NT2/D1 (cell line): Measurements from ENCODE around the gene IL4.

Source experiments
- DNase-seq: peaks from one replicate; pipeline ENCODE4 v3.0.0-alpha.2; 2011; ENCODE audit warnings: low read depth, low spot score
- H3K27me3 ChIP-seq: 2 replicates; pipeline ENCODE4 v1.6.0; 2011; ENCODE audit warnings: mild to moderate bottlenecking; ENCODE audit not compliant: insufficient read length, insufficient read depth
- H3K36me3 ChIP-seq: 2 replicates; pipeline ENCODE4 v1.6.1; 2011; ENCODE audit warnings: mild to moderate bottlenecking, low read length, mixed read lengths; ENCODE audit not compliant: insufficient read depth, insufficient read length
- H3K4me1 ChIP-seq: 2 replicates; pipeline ENCODE4 v1.5.1; 2011; ENCODE audit not compliant: insufficient read depth, insufficient read length
- H3K4me3 ChIP-seq: 2 replicates; pipeline ENCODE4 v1.5.1; 2011; ENCODE audit warnings: low read depth; ENCODE audit not compliant: insufficient read length
- H3K9ac ChIP-seq: 2 replicates; pipeline ENCODE4 v1.6.0; 2011; ENCODE audit warnings: low read depth; ENCODE audit not compliant: insufficient read length
- H3K9me3 ChIP-seq: 2 replicates; pipeline ENCODE4 v1.5.1; 2011; ENCODE audit warnings: mild to moderate bottlenecking, low read length; ENCODE audit not compliant: insufficient read depth
- SUZ12 ChIP-seq: IDR thresholded peaks from 2 replicates; pipeline ENCODE4 v1.6.1; 2011; ENCODE audit not compliant: insufficient read length, insufficient read depth; ENCODE audit errors: extremely low read depth
- YY1 ChIP-seq: IDR thresholded peaks from 2 replicates; pipeline ENCODE4 v1.6.1; 2011; ENCODE audit not compliant: insufficient read length, insufficient read depth
- ZNF274 ChIP-seq: IDR thresholded peaks from 2 replicates; pipeline ENCODE4 v1.6.1; 2011; ENCODE audit warnings: mild to moderate bottlenecking, low read depth, low read length

The IL4 gene

DNA sequence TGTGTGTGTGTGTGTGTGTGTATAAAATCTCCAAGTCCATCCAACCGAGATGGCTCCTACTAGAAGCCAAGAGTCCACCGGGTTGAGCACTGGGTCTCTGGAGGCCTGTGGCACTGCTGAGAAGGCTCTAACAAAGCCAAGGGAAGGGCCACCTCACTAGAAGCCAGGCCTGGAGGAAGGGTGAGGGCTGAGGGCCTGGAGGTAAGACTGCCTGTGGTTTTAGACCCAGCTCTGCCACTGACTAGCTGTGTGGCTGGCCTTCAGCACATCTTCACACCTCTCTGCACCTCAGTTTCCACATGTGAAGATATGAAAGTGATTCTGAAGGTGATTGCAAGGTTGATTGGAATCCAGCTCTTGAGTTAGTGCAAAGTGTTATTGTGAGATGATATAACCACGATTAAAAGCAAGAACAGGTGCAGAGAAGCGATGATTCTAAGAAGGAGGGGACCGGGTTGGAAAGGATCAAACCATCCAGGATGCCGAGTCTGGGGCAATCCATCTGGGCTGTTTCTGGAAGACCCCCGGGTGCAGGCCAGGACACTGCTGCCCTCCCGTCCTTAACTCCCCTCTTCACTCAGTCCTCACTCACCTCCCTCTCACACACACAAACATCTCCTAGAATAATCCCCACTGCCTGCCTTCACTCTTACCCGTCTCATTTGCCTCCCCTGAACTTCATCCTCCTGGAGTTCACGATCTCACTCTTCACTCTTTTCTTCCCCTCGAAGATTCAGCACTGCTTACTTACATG lies 2.3 kb downstream of the IL4 start:
- Histone ChIP-seq H3K9me3 (0 out of 2 replicates have a peak, but pooled peaks cover under 1% of the 10 kb centered on the region), H3K36me3 (no peaks in the 10 kb centered on the region), H3K27me3 (no peaks in the 10 kb centered on the region), H3K4me3 (no peak overlapping the region), H3K9ac (no peak overlapping the region), H3K4me1 (no peaks in the 10 kb centered on the region)
- no peak for DNase-seq
- TF ChIP-seq ZNF274 (no peak), SUZ12 (no peak), YY1 (no peak)

DNA sequence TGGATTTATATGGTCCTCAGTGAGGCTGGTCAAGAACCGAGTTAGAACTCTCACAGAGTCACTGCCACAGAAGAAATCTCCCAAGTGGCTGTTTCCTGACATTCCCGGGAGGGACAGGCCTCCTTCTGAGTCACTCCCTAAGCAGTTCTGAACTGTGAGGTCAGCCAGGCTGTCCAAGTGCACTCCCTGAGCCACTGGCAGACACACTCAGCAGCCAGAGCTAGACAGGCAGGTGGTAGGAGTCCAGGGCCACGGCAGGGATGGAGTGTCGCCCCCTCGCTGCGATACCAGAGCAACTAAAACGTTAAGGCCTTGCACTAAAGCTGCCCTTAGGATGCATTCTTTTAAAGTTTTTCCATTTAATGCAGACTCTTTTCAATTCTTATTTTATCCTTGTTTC lies 3.4 kb downstream of the IL4 start:
- Histone ChIP-seq H3K9me3 (no peaks in the 10 kb centered on the region), H3K4me3 (no peak overlapping the region), H3K27me3 (no peaks in the 10 kb centered on the region), H3K9ac (no peak overlapping the region), H3K4me1 (no peaks in the 10 kb centered on the region), H3K36me3 (no peaks in the 10 kb centered on the region)
- TF ChIP-seq YY1, result no peak
- no peak for TF ChIP-seq SUZ12
- TF ChIP-seq ZNF274, result no peak
- DNase-seq, result no peak

DNA sequence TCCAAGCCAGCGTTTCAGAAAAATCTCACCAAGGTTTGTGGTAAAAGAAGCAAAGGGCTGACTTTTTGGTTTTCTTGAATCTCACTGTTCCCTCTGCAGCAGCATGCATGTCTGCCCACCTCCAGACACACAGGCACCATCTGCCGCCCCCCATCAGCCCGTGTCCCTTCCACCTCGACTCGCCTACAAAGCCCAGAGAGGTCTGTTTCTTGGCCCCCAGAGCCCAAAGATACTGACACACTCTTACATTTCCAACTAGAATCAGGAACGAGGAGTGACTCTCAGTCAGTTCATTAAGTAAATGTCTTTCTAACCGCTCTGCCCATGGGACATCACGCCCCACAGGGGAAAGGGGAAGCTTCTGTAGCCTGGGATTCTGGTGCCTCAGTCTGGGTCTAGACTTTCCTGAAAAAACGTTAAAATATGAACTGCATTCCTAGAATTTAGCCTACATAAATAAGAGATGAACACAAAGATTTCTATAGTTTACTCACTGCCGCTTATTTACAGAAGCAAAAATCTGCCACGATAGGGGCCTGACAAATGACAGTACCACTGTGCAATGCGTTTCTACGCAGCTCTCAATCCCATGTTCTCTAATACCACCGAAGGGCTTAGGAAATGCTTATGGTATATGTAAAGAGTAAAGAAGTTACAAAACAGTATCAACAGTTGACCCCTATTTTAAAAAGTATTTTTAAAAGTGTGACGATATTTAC lies 4.1 kb downstream of the IL4 start:
- no peak overlapping the region for H3K4me3 ChIP-seq
- no peak for DNase-seq
- H3K4me1 ChIP-seq, result no peaks in the 10 kb centered on the region
- no peaks in the 10 kb centered on the region for H3K27me3 ChIP-seq
- H3K9me3 ChIP-seq, result no peaks in the 10 kb centered on the region
- no peaks in the 10 kb centered on the region for H3K36me3 ChIP-seq
- H3K9ac ChIP-seq, result no peak overlapping the region
- TF ChIP-seq YY1 (no peak), ZNF274 (no peak)

DNA sequence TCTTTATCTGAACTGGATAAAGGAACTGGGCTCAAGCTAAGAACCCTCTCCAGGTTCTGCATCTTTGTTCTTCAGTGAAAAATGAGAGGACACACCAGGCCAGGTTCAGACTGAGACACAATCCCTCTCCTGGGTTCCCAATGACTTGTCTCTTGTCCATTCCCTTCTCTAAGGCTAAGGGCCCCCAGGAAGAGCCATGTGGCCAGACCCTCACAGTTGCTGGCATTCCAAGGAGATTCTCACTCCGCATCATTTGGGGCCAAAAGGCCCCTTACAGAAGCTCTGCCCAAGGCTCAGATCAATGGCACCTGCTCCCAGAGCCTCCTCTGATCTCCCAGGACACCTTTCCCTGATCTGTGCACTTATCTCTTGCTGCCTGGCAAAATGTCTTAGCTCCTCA lies 4.9 kb downstream of the IL4 start:
- no peaks in the 10 kb centered on the region for H3K27me3 ChIP-seq
- no peak overlapping the region for H3K4me3 ChIP-seq
- no peak overlapping the region for H3K9ac ChIP-seq
- no peaks in the 10 kb centered on the region for H3K4me1 ChIP-seq
- H3K36me3 ChIP-seq, result no peaks in the 10 kb centered on the region
- no peak for DNase-seq
- no peaks in the 10 kb centered on the region for H3K9me3 ChIP-seq
- TF ChIP-seq ZNF274 (no peak), SUZ12 (no peak), YY1 (no peak)

DNA sequence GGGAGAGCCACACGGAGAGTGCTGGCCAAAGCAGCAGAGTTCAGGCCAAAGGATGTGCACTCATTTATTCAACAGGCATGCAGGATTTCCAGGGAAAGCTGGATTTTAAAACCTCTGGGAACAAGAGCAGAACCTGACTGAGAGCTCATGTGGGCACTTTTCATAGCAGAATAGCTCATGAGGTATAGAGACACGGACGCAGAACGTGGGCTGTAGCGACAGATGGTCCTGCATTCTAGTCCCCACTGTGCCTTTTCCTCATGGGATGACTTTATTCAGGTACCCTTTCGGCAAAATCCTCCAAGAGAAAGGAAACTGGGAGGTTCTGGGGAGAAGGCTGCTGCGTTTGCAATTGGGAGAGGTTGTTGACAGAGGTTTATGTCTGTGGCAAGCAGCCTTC lies 5.4 kb downstream of the IL4 start:
- DNase-seq, result no peak
- H3K27me3 ChIP-seq, result no peaks in the 10 kb centered on the region
- TF ChIP-seq YY1 (no peak), ZNF274 (no peak), SUZ12 (no peak)
- H3K36me3 ChIP-seq, result no peaks in the 10 kb centered on the region
- no peaks in the 10 kb centered on the region for H3K9me3 ChIP-seq
- H3K9ac ChIP-seq, result no peak overlapping the region
- H3K4me3 ChIP-seq, result no peak overlapping the region
- H3K4me1 ChIP-seq, result no peaks in the 10 kb centered on the region

DNA sequence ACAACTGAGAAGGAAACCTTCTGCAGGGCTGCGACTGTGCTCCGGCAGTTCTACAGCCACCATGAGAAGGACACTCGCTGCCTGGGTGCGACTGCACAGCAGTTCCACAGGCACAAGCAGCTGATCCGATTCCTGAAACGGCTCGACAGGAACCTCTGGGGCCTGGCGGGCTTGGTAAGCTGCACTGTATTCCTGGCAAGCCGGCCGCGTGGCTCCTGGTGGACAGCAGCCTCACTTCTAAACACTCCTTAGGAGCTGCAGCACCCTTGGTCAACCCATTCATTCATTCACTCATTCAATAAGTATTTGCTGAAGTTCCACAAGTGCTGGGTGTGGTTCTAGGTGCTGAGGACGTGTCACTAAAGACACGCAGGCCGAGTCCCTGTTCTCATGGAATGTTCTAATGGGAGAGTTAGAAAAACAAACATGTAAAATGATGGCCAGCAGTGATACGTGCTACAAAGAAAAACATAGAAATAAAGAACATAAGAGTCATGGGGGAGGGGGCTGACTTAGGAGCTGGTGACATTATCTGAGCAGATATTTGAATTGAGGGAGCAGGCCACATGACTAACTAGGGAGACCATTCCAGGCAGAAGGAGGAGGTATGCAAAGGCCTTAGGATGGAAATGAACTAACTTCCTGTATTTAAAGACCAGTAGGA lies 6.1 kb downstream of the IL4 start:
- no peak overlapping the region for H3K9ac ChIP-seq
- DNase-seq, result no peak

More for the DNA sequence above, 6.1 kb downstream of the IL4 start:
- no peaks in the 10 kb centered on the region for H3K36me3 ChIP-seq
- no peaks in the 10 kb centered on the region for H3K27me3 ChIP-seq
- no peaks in the 10 kb centered on the region for H3K9me3 ChIP-seq
- H3K4me3 ChIP-seq, result no peak overlapping the region
- no peaks in the 10 kb centered on the region for H3K4me1 ChIP-seq
- TF ChIP-seq SUZ12, result no peak
- no peak for TF ChIP-seq YY1
- TF ChIP-seq ZNF274, result no peak
